HL-60 (cell line): ENCODE results near the gene HSPA12B.
"Not testable (repeated sequence)": the region's sequence is repeated elsewhere in the genome, so short reads cannot be mapped to it uniquely, and the experiment has no call there.

Experiments used
- DNase-seq, 2 experiments: peaks; one replicate each; pipeline ENCODE4 v3.0.0-alpha.2; 2010 to 2020; ENCODE audit warnings: low read depth in 1 of 2, low spot score in 1 of 2
- H3K27ac ChIP-seq: fragments of 250-450 bp; sonication (Bioruptor Pico); replicated peaks from 2 replicates; pipeline ENCODE4 v1.5.1; 2020; ENCODE audit warnings: mild to moderate bottlenecking, moderate library complexity
- H3K27me3 ChIP-seq: fragments of 250-450 bp; sonication (Bioruptor Pico); 2 replicates; pipeline ENCODE4 v1.5.1; 2021; ENCODE audit warnings: mild to moderate bottlenecking, moderate library complexity; ENCODE audit not compliant: insufficient read depth, poor library complexity, severe bottlenecking
- H3K4me3 ChIP-seq: replicated peaks from 2 replicates; pipeline ENCODE4 v1.5.1; 2011; ENCODE audit warnings: mild to moderate bottlenecking, control low read depth, low read length; ENCODE audit not compliant: insufficient read depth
- CTCF ChIP-seq: IDR thresholded peaks from one replicate; pipeline ENCODE4 v1.5.1; 2011; ENCODE audit warnings: low read length, control low read depth, inconsistent platforms; ENCODE audit not compliant: insufficient read depth
- GABPA ChIP-seq: IDR thresholded peaks from 2 replicates; pipeline ENCODE4 v1.6.1; 2012; ENCODE audit warnings: low read depth
- POLR2AphosphoS5 ChIP-seq: IDR thresholded peaks from 2 replicates; pipeline ENCODE4 v1.6.1; 2012; ENCODE audit warnings: low read depth
- SPI1 ChIP-seq: IDR thresholded peaks from 2 replicates; pipeline ENCODE4 v1.6.1; 2012; ENCODE audit warnings: low read depth, mild to moderate bottlenecking, borderline replicate concordance
- TF ChIP-seq, protein P1 (sequence below): IDR thresholded peaks from 2 replicates; pipeline ENCODE4 v1.6.1; 2012; ENCODE audit warnings: low read depth; ENCODE audit not compliant: insufficient replicate concordance

Gene HSPA12B

DNA sequence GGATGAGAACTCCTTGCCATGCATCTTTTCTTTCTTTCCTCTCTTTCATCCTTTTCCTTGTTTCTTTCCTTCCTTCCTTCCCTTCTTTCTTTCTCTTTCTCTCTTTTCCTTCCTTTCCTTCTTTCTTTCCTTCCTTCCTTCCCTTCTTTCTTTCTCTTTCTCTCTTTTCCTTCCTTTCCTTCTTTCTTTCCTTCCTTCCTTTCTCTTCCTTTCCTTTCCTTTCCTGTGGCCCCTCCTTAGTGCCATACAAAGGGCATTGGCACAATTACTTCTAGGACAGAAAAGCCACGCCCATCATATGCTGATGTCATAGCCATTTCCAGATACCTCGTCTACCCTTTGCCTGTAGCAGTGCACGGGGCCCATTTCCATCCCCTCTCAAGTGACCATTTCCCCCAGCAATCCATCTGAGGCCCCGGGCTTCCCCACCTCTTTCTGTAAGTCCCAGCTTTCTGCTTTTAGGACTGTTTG, 56.2 kb downstream of the HSPA12B start:
- TF ChIP-seq CTCF (no peak), SPI1 (no peak), POLR2AphosphoS5 (no peak), GABPA (no peak)
- TF ChIP-seq, protein P1, sequence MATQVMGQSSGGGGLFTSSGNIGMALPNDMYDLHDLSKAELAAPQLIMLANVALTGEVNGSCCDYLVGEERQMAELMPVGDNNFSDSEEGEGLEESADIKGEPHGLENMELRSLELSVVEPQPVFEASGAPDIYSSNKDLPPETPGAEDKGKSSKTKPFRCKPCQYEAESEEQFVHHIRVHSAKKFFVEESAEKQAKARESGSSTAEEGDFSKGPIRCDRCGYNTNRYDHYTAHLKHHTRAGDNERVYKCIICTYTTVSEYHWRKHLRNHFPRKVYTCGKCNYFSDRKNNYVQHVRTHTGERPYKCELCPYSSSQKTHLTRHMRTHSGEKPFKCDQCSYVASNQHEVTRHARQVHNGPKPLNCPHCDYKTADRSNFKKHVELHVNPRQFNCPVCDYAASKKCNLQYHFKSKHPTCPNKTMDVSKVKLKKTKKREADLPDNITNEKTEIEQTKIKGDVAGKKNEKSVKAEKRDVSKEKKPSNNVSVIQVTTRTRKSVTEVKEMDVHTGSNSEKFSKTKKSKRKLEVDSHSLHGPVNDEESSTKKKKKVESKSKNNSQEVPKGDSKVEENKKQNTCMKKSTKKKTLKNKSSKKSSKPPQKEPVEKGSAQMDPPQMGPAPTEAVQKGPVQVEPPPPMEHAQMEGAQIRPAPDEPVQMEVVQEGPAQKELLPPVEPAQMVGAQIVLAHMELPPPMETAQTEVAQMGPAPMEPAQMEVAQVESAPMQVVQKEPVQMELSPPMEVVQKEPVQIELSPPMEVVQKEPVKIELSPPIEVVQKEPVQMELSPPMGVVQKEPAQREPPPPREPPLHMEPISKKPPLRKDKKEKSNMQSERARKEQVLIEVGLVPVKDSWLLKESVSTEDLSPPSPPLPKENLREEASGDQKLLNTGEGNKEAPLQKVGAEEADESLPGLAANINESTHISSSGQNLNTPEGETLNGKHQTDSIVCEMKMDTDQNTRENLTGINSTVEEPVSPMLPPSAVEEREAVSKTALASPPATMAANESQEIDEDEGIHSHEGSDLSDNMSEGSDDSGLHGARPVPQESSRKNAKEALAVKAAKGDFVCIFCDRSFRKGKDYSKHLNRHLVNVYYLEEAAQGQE, result no peak

DNA sequence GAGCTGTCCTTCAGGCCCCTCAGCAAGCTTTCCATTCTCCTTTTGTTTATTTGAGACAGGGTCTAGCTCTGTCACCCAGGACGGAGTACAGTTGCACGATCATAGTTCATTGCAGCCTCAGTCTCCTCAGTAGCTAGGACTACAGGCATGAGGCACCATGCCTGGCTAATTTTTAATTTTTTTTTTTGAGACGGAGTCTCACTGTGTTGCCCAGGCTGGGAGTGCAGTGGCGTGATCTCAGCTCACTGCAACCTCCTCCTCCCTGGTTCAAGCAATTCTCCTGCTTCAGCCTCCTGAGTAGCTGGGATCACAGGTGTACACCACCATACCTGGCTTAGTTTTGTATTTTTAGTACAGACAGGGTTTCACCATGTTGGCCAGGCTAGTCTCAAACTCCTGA, 56.7 kb downstream of the HSPA12B start:
- not testable (repeated sequence) for H3K4me3 ChIP-seq, H3K27ac ChIP-seq, H3K27me3 ChIP-seq, DNase-seq

More for the DNA sequence above, 56.2 kb downstream of the HSPA12B start:
- Histone ChIP-seq H3K27me3 (no peaks in the 10 kb centered on the region), H3K4me3 (no peak overlapping the region), H3K27ac (no peak overlapping the region)
- DNase-seq, result no peak

- H3K4me3 ChIP-seq, H3K27me3 ChIP-seq, DNase-seq, H3K27ac ChIP-seq: not testable (repeated sequence)
Observed at GRCh38 chr20:3794168-3794567, 61.7 kb downstream of the HSPA12B start.

DNA sequence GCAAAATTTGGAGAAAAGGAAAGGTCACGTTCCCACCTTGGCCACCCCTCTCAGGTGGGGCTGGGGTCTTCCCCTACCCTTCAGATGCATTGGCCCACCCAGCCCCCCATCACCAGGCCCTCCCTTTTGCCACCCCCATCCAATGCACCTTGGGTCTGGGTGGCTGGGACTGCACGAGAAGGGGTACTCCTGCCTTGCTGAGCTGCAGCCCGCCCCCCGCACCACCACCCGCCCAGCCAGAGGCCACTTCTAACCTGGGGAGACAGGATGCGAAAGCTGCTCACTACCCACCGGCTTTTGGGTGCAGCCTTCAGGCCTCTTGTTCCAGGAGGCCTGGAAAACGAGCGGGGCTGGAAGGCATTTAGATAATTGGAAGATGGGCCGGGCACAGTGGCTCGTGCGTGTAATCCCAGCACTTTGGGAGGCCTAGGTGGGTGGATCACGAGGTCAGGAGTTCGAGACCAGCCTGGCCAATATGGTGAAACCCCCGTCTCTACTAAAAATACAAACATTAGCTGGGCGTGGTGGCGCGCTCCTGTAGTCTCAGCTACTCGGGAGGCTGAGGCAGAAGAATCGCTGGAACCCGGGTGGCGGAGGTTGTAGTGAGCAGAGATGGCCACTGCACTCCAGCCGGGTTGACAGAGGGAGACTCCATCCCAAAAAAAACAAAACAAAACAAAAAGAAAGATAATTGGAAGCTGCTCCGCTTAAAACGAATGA, 62.4 kb downstream of the HSPA12B start:
- Histone ChIP-seq H3K27ac (no peak overlapping the region), H3K27me3 (no peaks in the 10 kb centered on the region), H3K4me3 (no peak overlapping the region)
- no peak for DNase-seq
- no peak for TF ChIP-seq GABPA
- TF ChIP-seq POLR2AphosphoS5, result no peak
- TF ChIP-seq, protein P1, result no peak
- no peak for TF ChIP-seq CTCF
- TF ChIP-seq SPI1, result no peak
